T-cell (primary cell): ENCODE data around the gene TXNDC16. TPM values are rescaled to one million over a fixed set of nuclear protein-coding genes. Genes with fewer than 3 reads are reported as not detected.

Source experiments
- ATAC-seq, 4 experiments: fragments of 200-7000 bp in 3 of 4; fragments of 150-1000 bp in 1 of 4; cut with Tn5 transposase; replicated peaks in 1 of 4; 1 replicate in 3 of 4; 2 replicates in 1 of 4; pipeline ENCODE4 v1.10.0; 2021; ENCODE audit warnings: moderate library complexity in 3 of 4, mild to moderate bottlenecking in 2 of 4, moderate number of reproducible peaks in 1 of 4
- CTCF ChIA-PET, 2 donors: fragments of 300-600 bp; sonication (Branson Sonifier 250); formaldehyde crosslinking; loops; one replicate each; lab custom pipeline; 2022; ENCODE audit warnings: antibody characterized with exemption in 2 of 2; lab: Charles Lee
- POLR2A ChIA-PET, 2 donors: fragments of 300-600 bp; sonication (Branson Sonifier 250); formaldehyde crosslinking; loops; one replicate each; lab custom pipeline; 2022; ENCODE audit warnings: antibody characterized with exemption in 2 of 2; lab: Charles Lee
- DNase-seq, 35 experiments: peaks; one replicate each; pipeline versions ENCODE4 v3.0.0 to v3.0.0-alpha.2; 2013 to 2023
- H3K27ac ChIP-seq: one replicate; pipeline ENCODE4 v1.5.1; 2013; ENCODE audit warnings: low read length
- H3K27me3 ChIP-seq, 2 experiments: replicated peaks in 1 of 2; 1 replicate in 1 of 2; 2 replicates in 1 of 2; pipeline versions ENCODE4 v1.6.1 to v1.7.0; 2013; ENCODE audit warnings: low read length in 1 of 2, mixed read lengths in 1 of 2; ENCODE audit not compliant: control insufficient read depth in 2 of 2, insufficient read depth in 2 of 2; ENCODE audit errors: extremely low read depth in 1 of 2
- H3K36me3 ChIP-seq, 2 donors: 1 replicate in 1 of 2; 2 replicates in 1 of 2; pipeline versions ENCODE4 v1.6.1 to v1.7.0; 2013; ENCODE audit warnings: low read length in 1 of 2; ENCODE audit not compliant: control insufficient read depth in 2 of 2, insufficient read depth in 1 of 2; ENCODE audit errors: extremely low read depth in 1 of 2
- H3K4me1 ChIP-seq, 2 experiments: 1 replicate in 1 of 2; 2 replicates in 1 of 2; pipeline versions ENCODE4 v1.6.1 to v1.7.0; 2013; ENCODE audit warnings: low read length in 2 of 2, mixed read lengths in 1 of 2; ENCODE audit not compliant: insufficient read depth in 2 of 2, control insufficient read depth in 1 of 2; ENCODE audit errors: extremely low read depth in 1 of 2
- H3K4me3 ChIP-seq, 2 donors: 1 replicate in 1 of 2; 2 replicates in 1 of 2; pipeline versions ENCODE4 v1.5.1 to v1.7.0; 2013; ENCODE audit warnings: mild to moderate bottlenecking in 2 of 2, low read length in 1 of 2, moderate library complexity in 1 of 2; ENCODE audit not compliant: control insufficient read depth in 1 of 2; ENCODE audit errors: extremely low read depth in 1 of 2
- H3K9me3 ChIP-seq: 2 replicates; pipeline ENCODE4 v1.7.0; 2013
- H3K27ac Mint-ChIP-seq, 2 donors: one replicate each; pipeline ENCODE4 v1.8.0; 2020 to 2021; ENCODE audit warnings: mild to moderate bottlenecking in 2 of 2, mixed read lengths in 2 of 2
- H3K27me3 Mint-ChIP-seq, 2 donors: one replicate each; pipeline ENCODE4 v1.8.0; 2021 to 2022; ENCODE audit warnings: mixed read lengths in 2 of 2
- H3K36me3 Mint-ChIP-seq: one replicate; pipeline ENCODE4 v1.8.0; 2021; ENCODE audit warnings: mixed read lengths
- H3K4me1 Mint-ChIP-seq, 3 donors: one replicate each; pipeline ENCODE4 v1.8.0; 2020 to 2022; ENCODE audit warnings: mixed read lengths in 3 of 3, mild to moderate bottlenecking in 1 of 3
- H3K4me3 Mint-ChIP-seq, 3 donors: one replicate each; pipeline ENCODE4 v1.8.0; 2020 to 2022; ENCODE audit warnings: mild to moderate bottlenecking in 3 of 3, mixed read lengths in 3 of 3, moderate library complexity in 3 of 3
- H3K9me3 Mint-ChIP-seq, 3 donors: one replicate each; pipeline ENCODE4 v1.8.0; 2020 to 2022; ENCODE audit warnings: mixed read lengths in 3 of 3
- WGBS: methylation state at CpG from one replicate; pipeline ENCODE4 v1.1.5; 2013; ENCODE audit warnings: missing lambda C conversion rate; ENCODE audit not compliant: insufficient coverage; 5-methylcytosine and 5-hydroxymethylcytosine counted together
- total RNA-seq, 35 experiments: library from RNA in 6 of 35; stranded (reverse) in 6 of 35; fragments of 120-200 nt in 1 of 35; gene quantifications; one replicate each; pipeline versions ENCODE4 v1.2.1 to v1.2.4 and lab custom pipeline; 2013 to 2026

The TXNDC16 gene
- total RNA-seq, 5 donors from 2014 or later (not counting 1 experiment from before 2014, with no cell fraction given), result 6.0 to 12.4 (median 9.0) TPM

- Histone ChIP-seq H3K9me3 (no peaks in the 10 kb centered on the region), H3K27me3 (no peaks in the 10 kb centered on the region), H3K27ac (no peak overlapping the region), H3K36me3 (peaks cover 8 to 10% of the 10 kb centered on the region in 2 donors), H3K4me3 (no peak overlapping the region), H3K4me1 (no peaks in the 10 kb centered on the region)
- POLR2A ChIA-PET, result no interaction called here
- Mint-ChIP-seq H3K4me3 (no peak overlapping the region), H3K36me3 (peaks cover 47% of the 10 kb centered on the region), H3K27me3 (no peaks in the 10 kb centered on the region), H3K27ac (no peak overlapping the region), H3K9me3 (no peaks in the 10 kb centered on the region), H3K4me1 (peaks cover 0 to 8% (median 4%) of the 10 kb centered on the region in 3 donors)
- CTCF ChIA-PET, result no interaction called here
- DNase-seq, result no peak
- no peak for ATAC-seq
- 100% methylated on average over 1 of the region's 4 CpGs for WGBS
These were observed 110.1 kb downstream of the TXNDC16 start for GRCh38 chr14:52442166-52442565.

GRCh38 chr14:52439476-52439875 is 112.8 kb downstream of the TXNDC16 start:
- Histone ChIP-seq H3K4me1 (no peaks in the 10 kb centered on the region), H3K27ac (no peak overlapping the region), H3K4me3 (no peak overlapping the region), H3K27me3 (no peaks in the 10 kb centered on the region), H3K9me3 (no peaks in the 10 kb centered on the region), H3K36me3 (no peaks in the 10 kb centered on the region)
- no peak for ATAC-seq
- H3K27ac Mint-ChIP-seq, result no peak overlapping the region
- no peak for DNase-seq
- ChIA-PET CTCF (no interaction called here), POLR2A (no interaction called here)
- WGBS, result 93% methylated on average over 3 of the region's 4 CpGs
- peaks cover 39% of the 10 kb centered on the region for H3K36me3 Mint-ChIP-seq
- H3K27me3 Mint-ChIP-seq, result no peaks in the 10 kb centered on the region
- H3K4me3 Mint-ChIP-seq, result no peak overlapping the region
- no peaks in the 10 kb centered on the region for H3K9me3 Mint-ChIP-seq
- H3K4me1 Mint-ChIP-seq, result peaks cover 0 to 8% (median 4%) of the 10 kb centered on the region in 3 donors

- Mint-ChIP-seq H3K9me3 (no peaks in the 10 kb centered on the region), H3K36me3 (peaks cover 39% of the 10 kb centered on the region), H3K4me1 (peaks cover 0 to 8% (median 4%) of the 10 kb centered on the region in 3 donors), H3K4me3 (no peak overlapping the region), H3K27me3 (no peaks in the 10 kb centered on the region), H3K27ac (no peak overlapping the region)
- Histone ChIP-seq H3K36me3 (no peaks in the 10 kb centered on the region), H3K9me3 (no peaks in the 10 kb centered on the region), H3K4me3 (no peak overlapping the region), H3K4me1 (no peaks in the 10 kb centered on the region), H3K27ac (no peak overlapping the region), H3K27me3 (no peaks in the 10 kb centered on the region)
- WGBS, result no CpG with 5 or more reads among the region's 1 CpG
- POLR2A ChIA-PET, result no interaction called here
- CTCF ChIA-PET, result interaction anchor here in 1 of 2 donors (0.6 kb wide), 2 partner anchors 10 to 414 kb away, joined by 3 to 4 read pairs; no protein-coding TSS in a partner anchor
- no peak for ATAC-seq
- no peak for DNase-seq
These were observed 117.3 kb downstream of the TXNDC16 start for GRCh38 chr14:52434955-52435354.

GRCh38 chr14:52430474-52430873 is 121.8 kb downstream of the TXNDC16 start:
- POLR2A ChIA-PET, result no interaction called here
- H3K27ac ChIP-seq, result no peak overlapping the region
- no peaks in the 10 kb centered on the region for H3K27me3 Mint-ChIP-seq
- no peaks in the 10 kb centered on the region for H3K9me3 ChIP-seq
- no CpG with 5 or more reads among the region's 2 CpGs for WGBS
- no peak overlapping the region for H3K27ac Mint-ChIP-seq
- no peak overlapping the region for H3K4me3 Mint-ChIP-seq
- ATAC-seq, result no peak
- H3K27me3 ChIP-seq, result no peaks in the 10 kb centered on the region
- H3K36me3 ChIP-seq, result no peaks in the 10 kb centered on the region
- peaks cover 28% of the 10 kb centered on the region for H3K36me3 Mint-ChIP-seq
- no peaks in the 10 kb centered on the region for H3K9me3 Mint-ChIP-seq
- no peaks in the 10 kb centered on the region for H3K4me1 ChIP-seq
- no peak overlapping the region for H3K4me3 ChIP-seq
- DNase-seq, result no peak
- no peaks in the 10 kb centered on the region for H3K4me1 Mint-ChIP-seq
- CTCF ChIA-PET, result no interaction called here

GRCh38 chr14:52429451-52429850 is 122.9 kb downstream of the TXNDC16 start:
- Mint-ChIP-seq H3K4me1 (no peaks in the 10 kb centered on the region), H3K27me3 (no peaks in the 10 kb centered on the region), H3K4me3 (no peak overlapping the region), H3K36me3 (peaks cover 28% of the 10 kb centered on the region), H3K27ac (no peak overlapping the region), H3K9me3 (no peaks in the 10 kb centered on the region)
- Histone ChIP-seq H3K4me1 (no peaks in the 10 kb centered on the region), H3K9me3 (no peaks in the 10 kb centered on the region), H3K27ac (no peak overlapping the region), H3K4me3 (no peak overlapping the region), H3K36me3 (no peaks in the 10 kb centered on the region), H3K27me3 (no peaks in the 10 kb centered on the region)
- no peak for DNase-seq
- ChIA-PET CTCF (no interaction called here), POLR2A (interaction anchor here in 1 of 2 donors (0.6 kb wide), 1 partner anchor 57 kb away, joined by 10 read pairs; no protein-coding TSS in a partner anchor)
- ATAC-seq, result no peak
- 100% methylated on average over 1 of the region's 2 CpGs for WGBS

- WGBS, result 67% methylated on average over 1 of the region's 1 CpG
These were observed 124.8 kb downstream of the TXNDC16 start for GRCh38 chr14:52427460-52427859.

More at GRCh38 chr14:52427460-52427859, 124.8 kb downstream of the TXNDC16 start:
- H3K27me3 ChIP-seq, result no peaks in the 10 kb centered on the region
- no peak overlapping the region for H3K27ac Mint-ChIP-seq
- H3K36me3 Mint-ChIP-seq, result peaks cover 28% of the 10 kb centered on the region
- H3K4me1 ChIP-seq, result no peaks in the 10 kb centered on the region
- ChIA-PET POLR2A (interaction anchor here in 1 of 2 donors (0.6 kb wide), 2 partner anchors 239 to 334 kb away, joined by 4 to 6 read pairs; no protein-coding TSS in a partner anchor), CTCF (interaction anchor here in 1 of 2 donors (0.6 kb wide), 1 partner anchor 108 kb away, joined by 3 read pairs; no protein-coding TSS in a partner anchor)
- H3K4me3 Mint-ChIP-seq, result no peak overlapping the region
- H3K9me3 ChIP-seq, result no peaks in the 10 kb centered on the region
- no peak overlapping the region for H3K4me3 ChIP-seq
- no peaks in the 10 kb centered on the region for H3K9me3 Mint-ChIP-seq
- H3K4me1 Mint-ChIP-seq, result peaks cover 0 to 2% (median 0%) of the 10 kb centered on the region in 3 donors
- ATAC-seq, result no peak
- H3K27me3 Mint-ChIP-seq, result no peaks in the 10 kb centered on the region
- no peaks in the 10 kb centered on the region for H3K36me3 ChIP-seq
- no peak for DNase-seq
- no peak overlapping the region for H3K27ac ChIP-seq
